ENCODE data around the gene ZBTB12.
"Not testable (repeated sequence)": the region's sequence is repeated elsewhere in the genome, so short reads cannot be mapped to it uniquely, and the experiment has no call there.

ZBTB12 gene
- total RNA-seq, result 2.1 reads per million, percentile 4 among the genes with 10 or more reads in this experiment

GRCh38 chr6:31901953-31902643, at the start of gene ZBTB12:
Gene ZBTB12 (minus strand): TSS chr6:31902086. CDS start chr6:31901305, 781 bp downstream.
- peak; percentile 73 for DNase-seq

GRCh38 chr6:31949926-31950548, 48.2 kb upstream of the ZBTB12 start:
- DNase-seq, result no peak

- no peak for DNase-seq
These were observed 47.0 kb upstream of the ZBTB12 start for GRCh38 chr6:31948753-31949413.

- DNase-seq, result no peak
These were observed 46.4 kb upstream of the ZBTB12 start for GRCh38 chr6:31948306-31948705.

- DNase-seq, result no peak
These were observed 46.0 kb upstream of the ZBTB12 start for GRCh38 chr6:31947864-31948263.

GRCh38 chr6:31947070-31947675, 45.3 kb upstream of the ZBTB12 start:
- DNase-seq, result no peak

GRCh38 chr6:31946370-31946885, 44.5 kb upstream of the ZBTB12 start:
- no peak for DNase-seq

GRCh38 chr6:31945507-31946369, 43.9 kb upstream of the ZBTB12 start, which contains the start of gene CFB:
Gene CFB (plus strand): TSS chr6:31946095. CDS start chr6:31946222, 127 bp downstream.
- no peak for DNase-seq

GRCh38 chr6:31945154-31945506, 43.2 kb upstream of the ZBTB12 start:
- DNase-seq, result no peak

GRCh38 chr6:31943742-31944141, 41.9 kb upstream of the ZBTB12 start:
- no peak for DNase-seq

- DNase-seq, result no peak
These were observed 38.4 kb upstream of the ZBTB12 start for GRCh38 chr6:31940256-31940664.

GRCh38 chr6:31935823-31936222, 33.9 kb upstream of the ZBTB12 start:
- no peak for DNase-seq

- DNase-seq, result no peak
These were observed 33.1 kb upstream of the ZBTB12 start for GRCh38 chr6:31935021-31935420.

- no peak for DNase-seq
These were observed 31.7 kb upstream of the ZBTB12 start for GRCh38 chr6:31933537-31933936.

GRCh38 chr6:31932137-31932536, 30.3 kb upstream of the ZBTB12 start:
- DNase-seq, result not testable (repeated sequence)

- no peak for DNase-seq
These were observed 29.1 kb upstream of the ZBTB12 start for GRCh38 chr6:31930962-31931361.

GRCh38 chr6:31928672-31928939, 26.7 kb upstream of the ZBTB12 start:
- no peak for DNase-seq

GRCh38 chr6:31927863-31928671, 26.2 kb upstream of the ZBTB12 start:
- no peak for DNase-seq

GRCh38 chr6:31927242-31927862, 25.5 kb upstream of the ZBTB12 start, which contains the start of gene C2:
Gene C2 (plus strand): TSS chr6:31927717. CDS start chr6:31927753, 36 bp downstream.
- DNase-seq, result no peak

GRCh38 chr6:31922942-31923341, 21.1 kb upstream of the ZBTB12 start:
- DNase-seq, result no peak

GRCh38 chr6:31920811-31921210, 18.9 kb upstream of the ZBTB12 start:
- DNase-seq, result no peak

Data from effector CD4-positive, alpha-beta T cell (primary cell).